ENCODE measurements around the gene DHX36.

DNA sequence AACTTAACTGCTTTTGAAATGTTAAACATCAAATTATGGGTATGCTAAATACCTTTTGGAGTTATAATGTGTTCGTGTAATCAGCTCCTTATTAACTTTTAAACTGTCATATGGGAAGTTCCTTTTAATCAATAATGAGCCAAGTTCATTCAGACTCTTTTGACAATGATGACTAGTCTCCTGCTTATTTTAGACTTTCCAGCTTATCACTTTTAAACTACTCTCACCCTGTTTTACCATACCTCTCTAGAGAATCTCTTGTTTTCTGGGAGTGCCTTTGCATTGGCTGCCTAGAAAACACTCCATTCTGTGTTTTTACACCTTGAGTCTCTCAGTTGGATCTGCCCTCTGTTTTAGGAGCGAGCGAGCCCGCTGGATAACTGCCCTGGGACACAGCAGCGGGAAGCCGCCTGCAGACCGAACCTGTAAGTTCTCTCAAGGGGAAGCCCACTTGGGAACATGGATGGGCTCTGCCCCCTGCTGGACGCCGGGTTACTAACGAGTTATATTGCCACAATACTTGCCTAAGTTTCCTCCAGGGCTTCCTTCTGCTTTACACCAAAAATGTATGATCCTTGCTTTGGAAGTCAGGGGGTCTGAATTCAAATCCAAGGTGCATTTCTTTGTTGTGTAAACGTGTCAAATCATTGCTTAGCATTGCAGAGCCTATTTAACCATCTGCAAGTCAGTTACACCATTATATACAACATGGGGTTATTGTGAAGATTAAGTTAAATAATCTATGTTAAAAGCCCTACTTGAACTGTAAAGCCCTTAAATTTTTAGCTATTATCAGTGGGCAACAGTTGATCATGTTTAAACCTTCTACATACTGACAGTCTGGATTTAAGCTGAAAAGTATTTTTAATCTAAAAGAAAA lies 71.3 kb downstream of the DHX36 start:
- TF ChIP-seq, protein P1, sequence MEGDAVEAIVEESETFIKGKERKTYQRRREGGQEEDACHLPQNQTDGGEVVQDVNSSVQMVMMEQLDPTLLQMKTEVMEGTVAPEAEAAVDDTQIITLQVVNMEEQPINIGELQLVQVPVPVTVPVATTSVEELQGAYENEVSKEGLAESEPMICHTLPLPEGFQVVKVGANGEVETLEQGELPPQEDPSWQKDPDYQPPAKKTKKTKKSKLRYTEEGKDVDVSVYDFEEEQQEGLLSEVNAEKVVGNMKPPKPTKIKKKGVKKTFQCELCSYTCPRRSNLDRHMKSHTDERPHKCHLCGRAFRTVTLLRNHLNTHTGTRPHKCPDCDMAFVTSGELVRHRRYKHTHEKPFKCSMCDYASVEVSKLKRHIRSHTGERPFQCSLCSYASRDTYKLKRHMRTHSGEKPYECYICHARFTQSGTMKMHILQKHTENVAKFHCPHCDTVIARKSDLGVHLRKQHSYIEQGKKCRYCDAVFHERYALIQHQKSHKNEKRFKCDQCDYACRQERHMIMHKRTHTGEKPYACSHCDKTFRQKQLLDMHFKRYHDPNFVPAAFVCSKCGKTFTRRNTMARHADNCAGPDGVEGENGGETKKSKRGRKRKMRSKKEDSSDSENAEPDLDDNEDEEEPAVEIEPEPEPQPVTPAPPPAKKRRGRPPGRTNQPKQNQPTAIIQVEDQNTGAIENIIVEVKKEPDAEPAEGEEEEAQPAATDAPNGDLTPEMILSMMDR (IDR thresholded peaks at IDR 0.05), result peak; percentile 71 to 88 (median 82)
- no peak for TF ChIP-seq POLR2A (IDR thresholded peaks at IDR 0.05)

Data from adrenal gland (tissue), 5 donors.